ENCODE data around the gene ATP7B. TPM values are rescaled to one million over a fixed set of nuclear protein-coding genes. Genes with fewer than 3 reads are reported as not detected.

The ATP7B gene
- total RNA-seq, 4 donors from 2014 or later = 3.2 to 8.1 (median 6.7) TPM

DNA sequence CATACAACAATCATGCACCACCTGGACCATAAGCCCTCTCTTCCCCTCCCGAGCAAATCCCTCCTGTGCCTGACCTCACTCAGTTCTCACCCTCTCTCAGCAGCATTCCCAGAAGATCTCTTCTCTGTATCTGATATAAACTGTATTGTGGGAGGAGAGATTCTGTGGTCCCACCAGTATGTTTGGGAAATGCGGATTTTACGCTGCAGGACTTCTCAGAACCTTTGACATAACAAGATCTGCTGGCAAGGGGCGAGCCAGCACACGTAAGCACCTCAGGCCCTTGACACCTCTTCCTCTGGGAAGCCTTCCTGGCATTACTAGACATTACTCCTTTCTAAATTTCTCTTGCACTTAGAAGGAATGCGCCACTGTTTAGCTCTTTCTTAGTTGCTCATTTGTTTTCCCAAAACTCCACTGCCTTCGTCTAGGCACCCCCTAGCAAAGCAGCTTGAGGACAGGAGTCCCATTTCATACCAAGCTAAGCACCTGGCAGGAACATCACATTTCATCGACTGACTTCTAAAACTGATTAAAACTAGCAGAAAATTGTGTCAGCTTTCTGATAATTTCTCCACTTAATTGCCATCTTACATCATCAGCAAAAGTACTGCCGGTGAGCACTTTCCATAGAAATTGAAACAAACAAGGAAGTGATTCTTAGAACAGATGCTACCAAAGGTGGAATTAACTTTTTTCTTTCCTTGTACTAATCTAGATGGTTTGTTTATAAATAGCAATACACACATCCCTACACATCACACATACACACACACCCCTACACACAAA lies 86.3 kb downstream of the ATP7B start:
- ATAC-seq = no peak
- Histone ChIP-seq H3K27me3 (no peaks in the 10 kb centered on the region), H3K4me1 (no peaks in the 10 kb centered on the region), H3K27ac (no peak overlapping the region), H3K4me3 (no peak overlapping the region), H3K9me3 (no peaks in the 10 kb centered on the region), H3K36me3 (peaks cover 0 to 22% of the 10 kb centered on the region in 2 donors)
- WGBS, 2 donors (ENCODE audit: low coverage in 1 of 2) = 78 to 89% methylated on average over 5 to 7 of the region's 9 CpGs
- TF ChIP-seq POLR2A (IDR thresholded peaks at IDR 0.05) (no peak), EP300 (IDR thresholded peaks at IDR 0.05) (no peak), POLR2AphosphoS5 (IDR thresholded peaks at IDR 0.05) (no peak)
- TF ChIP-seq, protein P1, sequence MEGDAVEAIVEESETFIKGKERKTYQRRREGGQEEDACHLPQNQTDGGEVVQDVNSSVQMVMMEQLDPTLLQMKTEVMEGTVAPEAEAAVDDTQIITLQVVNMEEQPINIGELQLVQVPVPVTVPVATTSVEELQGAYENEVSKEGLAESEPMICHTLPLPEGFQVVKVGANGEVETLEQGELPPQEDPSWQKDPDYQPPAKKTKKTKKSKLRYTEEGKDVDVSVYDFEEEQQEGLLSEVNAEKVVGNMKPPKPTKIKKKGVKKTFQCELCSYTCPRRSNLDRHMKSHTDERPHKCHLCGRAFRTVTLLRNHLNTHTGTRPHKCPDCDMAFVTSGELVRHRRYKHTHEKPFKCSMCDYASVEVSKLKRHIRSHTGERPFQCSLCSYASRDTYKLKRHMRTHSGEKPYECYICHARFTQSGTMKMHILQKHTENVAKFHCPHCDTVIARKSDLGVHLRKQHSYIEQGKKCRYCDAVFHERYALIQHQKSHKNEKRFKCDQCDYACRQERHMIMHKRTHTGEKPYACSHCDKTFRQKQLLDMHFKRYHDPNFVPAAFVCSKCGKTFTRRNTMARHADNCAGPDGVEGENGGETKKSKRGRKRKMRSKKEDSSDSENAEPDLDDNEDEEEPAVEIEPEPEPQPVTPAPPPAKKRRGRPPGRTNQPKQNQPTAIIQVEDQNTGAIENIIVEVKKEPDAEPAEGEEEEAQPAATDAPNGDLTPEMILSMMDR (IDR thresholded peaks at IDR 0.05) = no peak

DNA sequence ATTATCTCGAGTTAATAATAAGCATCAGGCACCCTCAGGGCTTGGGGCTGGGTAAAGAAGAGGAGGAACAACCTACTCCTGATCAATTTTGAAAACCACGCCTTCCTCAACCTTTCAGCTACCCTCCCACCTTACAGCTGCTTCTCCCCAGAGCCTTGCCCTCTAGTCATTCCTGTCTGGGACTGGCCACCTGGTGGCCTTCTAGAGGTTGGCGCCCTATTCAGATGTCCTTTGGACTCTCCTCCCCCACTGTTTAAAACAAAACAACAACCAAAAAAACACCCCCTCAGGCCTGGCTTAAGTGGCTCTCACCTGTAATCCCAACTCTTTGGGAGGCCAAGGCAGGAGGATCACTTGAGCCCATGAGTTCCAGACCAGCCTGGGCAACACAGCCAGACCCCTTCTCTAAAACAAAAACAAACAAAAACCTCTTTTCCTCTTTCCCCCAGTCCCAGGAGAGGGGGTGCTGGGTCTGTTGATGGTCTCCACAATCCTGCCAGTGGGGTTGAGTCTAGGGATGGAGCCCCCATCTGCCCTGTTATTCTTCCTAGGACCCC lies 87.2 kb downstream of the ATP7B start:
- H3K9me3 ChIP-seq = no peaks in the 10 kb centered on the region
- peaks cover 0 to 22% of the 10 kb centered on the region in 2 donors for H3K36me3 ChIP-seq
- H3K27ac ChIP-seq = no peak overlapping the region
- no peak overlapping the region for H3K4me3 ChIP-seq
- no peak for ATAC-seq
- 100% methylated on average over 1 of the region's 3 CpGs; no CpG with 5 or more reads in 1 of the 2 donors for WGBS, 2 donors (ENCODE audit: low coverage in 1 of 2)
- H3K27me3 ChIP-seq = no peaks in the 10 kb centered on the region
- TF ChIP-seq, protein P1 (IDR thresholded peaks at IDR 0.05) = peak in 1 of 4 experiments; percentile 8
- TF ChIP-seq EP300 (IDR thresholded peaks at IDR 0.05) = no peak
- H3K4me1 ChIP-seq = no peaks in the 10 kb centered on the region

DNA sequence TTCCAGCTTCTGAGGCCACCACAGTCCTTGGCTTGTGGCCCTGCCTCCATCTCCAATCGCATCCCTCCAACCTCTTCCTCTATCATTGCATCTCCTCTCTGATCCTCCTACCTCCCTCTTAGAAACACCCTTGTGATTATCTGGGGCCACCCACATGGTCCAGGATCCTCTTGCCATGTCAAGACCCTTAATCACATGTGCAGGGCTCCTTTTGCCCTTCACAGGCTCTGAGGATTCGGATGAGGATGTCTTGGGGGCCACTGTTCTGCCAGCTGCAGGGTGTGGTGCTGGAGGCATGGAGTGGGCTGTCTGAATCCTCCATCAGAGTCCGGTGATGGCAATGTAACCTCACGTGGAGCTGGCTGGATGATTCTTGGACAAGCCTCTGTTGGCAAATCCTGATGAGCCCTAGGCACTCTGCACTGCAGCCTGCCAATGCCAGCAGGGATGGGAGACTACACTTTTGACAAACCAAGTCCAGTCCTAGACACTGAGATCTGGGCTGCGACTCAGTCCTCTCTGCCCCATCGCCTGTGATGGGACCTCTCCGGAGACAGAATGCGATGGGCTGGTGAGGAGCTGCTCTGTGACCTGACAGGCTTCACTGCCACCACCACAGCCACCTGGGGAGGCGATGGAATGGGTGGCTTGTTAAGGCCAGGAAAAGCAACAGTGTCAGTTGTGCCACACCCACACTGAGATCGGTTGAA lies 88.3 kb downstream of the ATP7B start:
- Histone ChIP-seq H3K9me3 (no peaks in the 10 kb centered on the region), H3K4me3 (no peak overlapping the region), H3K4me1 (no peaks in the 10 kb centered on the region), H3K27ac (no peak overlapping the region), H3K36me3 (peaks cover 0 to 22% of the 10 kb centered on the region in 2 donors), H3K27me3 (no peaks in the 10 kb centered on the region)
- no peak for TF ChIP-seq POLR2AphosphoS5 (IDR thresholded peaks at IDR 0.05)
- TF ChIP-seq POLR2A (IDR thresholded peaks at IDR 0.05) = no peak
- no peak for TF ChIP-seq EP300 (IDR thresholded peaks at IDR 0.05)
- TF ChIP-seq, protein P1 (IDR thresholded peaks at IDR 0.05) = no peak
- WGBS, 2 donors (ENCODE audit: low coverage in 1 of 2) = 83% methylated on average over 2 to 5 of the region's 10 CpGs
- no peak for ATAC-seq

DNA sequence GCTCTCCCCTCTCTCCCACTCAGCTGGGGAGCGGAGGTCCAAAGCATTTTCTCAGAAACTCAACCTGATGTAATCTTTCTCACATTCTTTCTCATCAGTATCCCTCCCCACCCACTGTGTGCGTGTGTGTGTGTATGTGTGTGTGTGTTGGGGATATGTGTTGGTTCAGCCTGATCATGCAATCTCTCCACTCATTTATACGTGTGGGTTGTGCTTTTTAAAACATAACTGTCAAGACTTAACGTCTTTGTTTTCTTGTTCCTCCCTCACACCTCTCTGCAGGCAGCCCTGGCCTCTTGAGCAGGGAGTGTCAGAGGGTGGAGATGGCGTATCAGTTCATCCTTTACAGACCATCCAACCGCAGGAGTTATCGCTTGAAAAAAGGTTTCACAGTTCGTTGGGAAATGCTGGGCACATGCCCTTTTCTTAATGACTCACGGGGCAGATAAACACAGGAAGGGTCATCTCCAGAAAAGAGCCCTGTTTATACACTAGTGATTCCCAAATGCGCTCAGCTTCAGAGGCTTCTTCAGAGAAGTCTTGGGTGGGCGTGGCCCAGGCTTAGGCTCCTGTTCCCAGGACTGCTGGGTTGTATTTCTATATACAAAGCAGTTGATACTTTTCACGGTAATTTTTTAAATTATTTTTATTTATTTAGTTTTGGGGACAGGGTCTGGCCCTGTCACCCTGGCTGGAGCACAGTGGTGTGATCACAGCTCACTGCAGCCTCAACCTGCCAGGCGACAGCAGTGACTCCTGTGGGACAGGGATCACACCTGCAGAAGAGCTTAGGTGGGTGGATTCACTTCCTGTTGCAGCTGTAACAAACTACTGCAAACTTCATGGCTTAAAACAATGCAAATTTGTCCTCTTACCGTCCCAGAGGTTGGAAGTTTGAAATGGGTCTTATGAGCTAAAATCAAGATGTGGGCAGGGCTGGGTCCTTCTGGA lies 89.2 kb downstream of the ATP7B start:
- no peaks in the 10 kb centered on the region for H3K4me1 ChIP-seq
- no peaks in the 10 kb centered on the region for H3K9me3 ChIP-seq
- no peaks in the 10 kb centered on the region for H3K27me3 ChIP-seq
- no peak for ATAC-seq
- H3K36me3 ChIP-seq = peaks cover 0 to 22% of the 10 kb centered on the region in 2 donors
- WGBS, 2 donors (ENCODE audit: low coverage in 1 of 2) = 71 to 85% methylated on average over 8 to 14 of the region's 14 CpGs
- H3K4me3 ChIP-seq = no peak overlapping the region
- TF ChIP-seq EP300 (IDR thresholded peaks at IDR 0.05) (no peak), POLR2A (IDR thresholded peaks at IDR 0.05) (no peak), POLR2AphosphoS5 (IDR thresholded peaks at IDR 0.05) (no peak)
- TF ChIP-seq, protein P1 (IDR thresholded peaks at IDR 0.05) = no peak
- H3K27ac ChIP-seq = no peak overlapping the region

Measured in gastroesophageal sphincter (tissue), 4 donors.